ENCODE measurements around the gene WDR46.

WDR46 gene

GRCh38 chr6:33317669-33318425, 28.8 kb upstream of the WDR46 start, which contains the start of gene ZBTB22:
TSS of gene ZBTB22 (minus strand) at chr6:33317744. CDS start at chr6:33316916, 828 bp downstream.
- peak within 1 kb of the TSS; percentile 92 to 99 for H3K4me3 Mint-ChIP-seq
- H3K27me3 Mint-ChIP-seq, result no peaks in the 10 kb centered on the region
- H3K9me3 Mint-ChIP-seq, result no peaks in the 10 kb centered on the region
- ATAC-seq (replicated peaks), result peak; percentile 54
- H3K27ac Mint-ChIP-seq, result peak within 1 kb of the TSS; percentile 94 to 100
- DNase-seq, result peak; percentile 93 to 97 (median 94)
- H3K4me1 Mint-ChIP-seq (ENCODE audit: low read depth in 2 of 2), result peaks cover 69 to 80% of the 10 kb centered on the region in 2 donors
- peaks cover 75% of the 10 kb centered on the region for H3K36me3 Mint-ChIP-seq (ENCODE audit: insufficient read depth)

GRCh38 chr6:33317419-33317668, 28.3 kb upstream of the WDR46 start:
- no peak for ATAC-seq (replicated peaks)

GRCh38 chr6:33316603-33317418, 27.8 kb upstream of the WDR46 start:
- H3K4me3 Mint-ChIP-seq, result peak overlapping the region; percentile 92 to 99
- H3K27me3 Mint-ChIP-seq, result no peaks in the 10 kb centered on the region
- H3K4me1 Mint-ChIP-seq (ENCODE audit: low read depth in 2 of 2), result peaks cover 73 to 80% of the 10 kb centered on the region in 2 donors
- no peaks in the 10 kb centered on the region for H3K9me3 Mint-ChIP-seq
- ATAC-seq (replicated peaks) (no peak), DNase-seq (no peak)
- peak overlapping the region; percentile 94 to 100 for H3K27ac Mint-ChIP-seq
- peaks cover 75% of the 10 kb centered on the region for H3K36me3 Mint-ChIP-seq (ENCODE audit: insufficient read depth)

More at GRCh38 chr6:33317419-33317668, 28.3 kb upstream of the WDR46 start:
- H3K27me3 Mint-ChIP-seq, result no peaks in the 10 kb centered on the region
- H3K4me3 Mint-ChIP-seq, result peak overlapping the region; percentile 92 to 99
- no peak for DNase-seq
- H3K4me1 Mint-ChIP-seq (ENCODE audit: low read depth in 2 of 2), result peaks cover 72 to 80% of the 10 kb centered on the region in 2 donors
- no peaks in the 10 kb centered on the region for H3K9me3 Mint-ChIP-seq
- peak overlapping the region; percentile 94 to 100 for H3K27ac Mint-ChIP-seq
- H3K36me3 Mint-ChIP-seq (ENCODE audit: insufficient read depth), result peaks cover 75% of the 10 kb centered on the region

GRCh38 chr6:33315793-33316602, 27.0 kb upstream of the WDR46 start:
- no peaks in the 10 kb centered on the region for H3K27me3 Mint-ChIP-seq
- DNase-seq, result no peak
- peaks cover 70 to 77% of the 10 kb centered on the region in 2 donors for H3K4me1 Mint-ChIP-seq (ENCODE audit: low read depth in 2 of 2)
- ATAC-seq (replicated peaks), result no peak
- H3K9me3 Mint-ChIP-seq, result no peaks in the 10 kb centered on the region
- peak overlapping the region; percentile 92 to 99 for H3K4me3 Mint-ChIP-seq
- peak overlapping the region; percentile 94 to 100 for H3K27ac Mint-ChIP-seq
- H3K36me3 Mint-ChIP-seq (ENCODE audit: insufficient read depth), result peaks cover 77% of the 10 kb centered on the region

- Mint-ChIP-seq H3K9me3 (no peaks in the 10 kb centered on the region), H3K4me1 (ENCODE audit: low read depth in 2 of 2) (peaks cover 66 to 74% of the 10 kb centered on the region in 2 donors), H3K36me3 (ENCODE audit: insufficient read depth) (peaks cover 77% of the 10 kb centered on the region), H3K27ac (peak overlapping the region; percentile 99 to 100), H3K4me3 (peak overlapping the region; percentile 92 to 99), H3K27me3 (no peaks in the 10 kb centered on the region)
- DNase-seq, result no peak
- no peak for ATAC-seq (replicated peaks)
Observed at GRCh38 chr6:33314943-33315792, 26.1 kb upstream of the WDR46 start.

- DNase-seq, result peak; percentile 66 to 75 (median 68)
- H3K4me3 Mint-ChIP-seq, result peak overlapping the region; percentile 92 to 99
Observed at GRCh38 chr6:33314515-33314942, 25.5 kb upstream of the WDR46 start.

GRCh38 chr6:33313709-33314514, 24.9 kb upstream of the WDR46 start, which contains the start of gene TAPBP:
TSS of gene TAPBP (minus strand) at chr6:33314078. CDS start at chr6:33314041, 37 bp downstream.
- ATAC-seq (replicated peaks), result peak; percentile 65
- Mint-ChIP-seq H3K9me3 (no peaks in the 10 kb centered on the region), H3K27ac (peak within 1 kb of the TSS; percentile 99 to 100), H3K36me3 (ENCODE audit: insufficient read depth) (peaks cover 78% of the 10 kb centered on the region), H3K4me3 (peak within 1 kb of the TSS; percentile 92 to 99), H3K4me1 (ENCODE audit: low read depth in 2 of 2) (peaks cover 54 to 61% of the 10 kb centered on the region in 2 donors), H3K27me3 (no peaks in the 10 kb centered on the region)
- peak; percentile 85 to 86 (median 86) for DNase-seq

More at GRCh38 chr6:33314515-33314942, 25.5 kb upstream of the WDR46 start:
- Mint-ChIP-seq H3K27me3 (no peaks in the 10 kb centered on the region), H3K4me1 (ENCODE audit: low read depth in 2 of 2) (peaks cover 59 to 67% of the 10 kb centered on the region in 2 donors), H3K36me3 (ENCODE audit: insufficient read depth) (peaks cover 77% of the 10 kb centered on the region), H3K9me3 (no peaks in the 10 kb centered on the region), H3K27ac (peak overlapping the region; percentile 99 to 100)
- peak; percentile 52 for ATAC-seq (replicated peaks)

GRCh38 chr6:33313105-33313708, 24.2 kb upstream of the WDR46 start:
- ATAC-seq (replicated peaks), result no peak
- peaks cover 51 to 60% of the 10 kb centered on the region in 2 donors for H3K4me1 Mint-ChIP-seq (ENCODE audit: low read depth in 2 of 2)
- no peak for DNase-seq
- peaks cover 78% of the 10 kb centered on the region for H3K36me3 Mint-ChIP-seq (ENCODE audit: insufficient read depth)
- H3K27ac Mint-ChIP-seq, result peak overlapping the region; percentile 99 to 100
- H3K4me3 Mint-ChIP-seq, result peak overlapping the region; percentile 92 to 99
- H3K9me3 Mint-ChIP-seq, result no peaks in the 10 kb centered on the region
- H3K27me3 Mint-ChIP-seq, result no peaks in the 10 kb centered on the region

GRCh38 chr6:33312361-33313104, 23.5 kb upstream of the WDR46 start:
- DNase-seq (peak; percentile 73 to 85 (median 75)), ATAC-seq (replicated peaks) (peak; percentile 44)
- Mint-ChIP-seq H3K27ac (peak overlapping the region; percentile 99 to 100), H3K36me3 (ENCODE audit: insufficient read depth) (peaks cover 78% of the 10 kb centered on the region), H3K27me3 (no peaks in the 10 kb centered on the region), H3K4me1 (ENCODE audit: low read depth in 2 of 2) (peaks cover 46 to 55% of the 10 kb centered on the region in 2 donors), H3K9me3 (no peaks in the 10 kb centered on the region), H3K4me3 (peak overlapping the region; percentile 92 to 99)

GRCh38 chr6:33306356-33306755, 17.3 kb upstream of the WDR46 start:
- Mint-ChIP-seq H3K4me3 (peak overlapping the region in 1 of 2 donors; percentile 18), H3K27me3 (no peaks in the 10 kb centered on the region), H3K36me3 (ENCODE audit: insufficient read depth) (peaks cover 97% of the 10 kb centered on the region), H3K4me1 (ENCODE audit: low read depth in 2 of 2) (peaks cover 22 to 23% of the 10 kb centered on the region in 2 donors), H3K27ac (peak overlapping the region in 1 of 2 donors; percentile 58), H3K9me3 (no peaks in the 10 kb centered on the region)
- ATAC-seq (replicated peaks) (no peak), DNase-seq (no peak)

- Mint-ChIP-seq H3K36me3 (ENCODE audit: insufficient read depth) (peaks cover 97% of the 10 kb centered on the region), H3K27ac (peak overlapping the region; percentile 85 to 92), H3K27me3 (no peaks in the 10 kb centered on the region), H3K4me1 (ENCODE audit: low read depth in 2 of 2) (peaks cover 23 to 27% of the 10 kb centered on the region in 2 donors), H3K4me3 (peak overlapping the region in 1 of 2 donors; percentile 21), H3K9me3 (no peaks in the 10 kb centered on the region)
- no peak for DNase-seq
- ATAC-seq (replicated peaks), result no peak
Observed at GRCh38 chr6:33305052-33305451, 16.0 kb upstream of the WDR46 start.
